DMS79 (cell line): ENCODE measurements around the gene ZCCHC2.

Source experiments
- DNase-seq: peaks from one replicate; lab custom pipeline; 2025; lab: John Stamatoyannopoulos, UW

The ZCCHC2 gene

GRCh38 chr18:62577765-62578164 is 54.9 kb downstream of the ZCCHC2 start:
- no peak for DNase-seq

GRCh38 chr18:62578980-62579511 is 56.2 kb downstream of the ZCCHC2 start:
- DNase-seq: peak; percentile 13

- no peak for DNase-seq
Measured at GRCh38 chr18:62583376-62583775, 60.6 kb downstream of the ZCCHC2 start.

- DNase-seq: peak; percentile 30
Measured at GRCh38 chr18:62584241-62585120, 61.7 kb downstream of the ZCCHC2 start.

GRCh38 chr18:62585274-62586150 is 62.7 kb downstream of the ZCCHC2 start:
- DNase-seq: no peak

- DNase-seq: peak; percentile 33
Measured at GRCh38 chr18:62586151-62586774, 63.4 kb downstream of the ZCCHC2 start.

GRCh38 chr18:62586781-62587487 is 64.1 kb downstream of the ZCCHC2 start:
- no peak for DNase-seq

GRCh38 chr18:62587689-62588088 is 64.9 kb downstream of the ZCCHC2 start:
- DNase-seq: no peak

- DNase-seq: no peak
Measured at GRCh38 chr18:62588217-62588616, 65.4 kb downstream of the ZCCHC2 start.

GRCh38 chr18:62590799-62591590 is 68.2 kb downstream of the ZCCHC2 start:
- no peak for DNase-seq

- DNase-seq: no peak
Measured at GRCh38 chr18:62596145-62597005, 73.5 kb downstream of the ZCCHC2 start.

GRCh38 chr18:62601871-62602270 is 79.0 kb downstream of the ZCCHC2 start:
- no peak for DNase-seq

GRCh38 chr18:62602706-62603105 is 79.9 kb downstream of the ZCCHC2 start:
- DNase-seq: no peak

GRCh38 chr18:62603211-62603610 is 80.4 kb downstream of the ZCCHC2 start:
- DNase-seq: no peak

GRCh38 chr18:62603979-62604378 is 81.2 kb downstream of the ZCCHC2 start:
- DNase-seq: no peak

GRCh38 chr18:62605685-62606084 is 82.9 kb downstream of the ZCCHC2 start:
- no peak for DNase-seq

- no peak for DNase-seq
Measured at GRCh38 chr18:62606106-62606505, 83.3 kb downstream of the ZCCHC2 start.

GRCh38 chr18:62607302-62607701 is 84.5 kb downstream of the ZCCHC2 start:
- DNase-seq: no peak

GRCh38 chr18:62607708-62608428 is 85.0 kb downstream of the ZCCHC2 start:
- no peak for DNase-seq
